Muscle of back (tissue), 13 donors: ENCODE data around the gene HIF3A. TPM values are rescaled to one million over a fixed set of nuclear protein-coding genes. Genes with fewer than 3 reads are reported as not detected.
"Not testable (repeated sequence)": the region's sequence is repeated elsewhere in the genome, so short reads cannot be mapped to it uniquely, and the experiment has no call there.

Experiments
- DNase-seq, 3 donors: peaks; one replicate each; pipeline versions ENCODE4 v3.0.0 to v3.0.0-alpha.2; 2013
- long read RNA-seq, 9 donors: transcript quantifications; one replicate each; lab custom pipeline, GENCODE V29; 2026
- polyA plus RNA-seq, 10 donors: library from polyadenylated mRNA; unstranded; fragments of 120-200 nt; gene quantifications; one replicate each; pipeline ENCODE4 v1.2.1, GENCODE V29; 2013; ENCODE audit not compliant: insufficient read length in 10 of 10

The HIF3A gene
- polyA plus RNA-seq, result 100 to 1,000 TPM; 112 to 347 (median 228) TPM
- long read RNA-seq, donor 1, full-length matches to known transcripts, result 21 of 67 reads
- long read RNA-seq, donor 1, partial matches to known transcripts, result 39 of 67 reads
- long read RNA-seq, donor 1, other reads (novel, unspliced or antisense), result 7 of 67 reads
- long read RNA-seq, donor 2, full-length matches to known transcripts, result 8 of 50 reads
- long read RNA-seq, donor 2, partial matches to known transcripts, result 42 of 50 reads
- long read RNA-seq, donor 2, other reads (novel, unspliced or antisense), result 0 of 50 reads
- long read RNA-seq, donor 3, result 0 reads
- long read RNA-seq, donor 4, full-length matches to known transcripts, result 10 of 22 reads
- long read RNA-seq, donor 4, partial matches to known transcripts, result 12 of 22 reads
- long read RNA-seq, donor 4, other reads (novel, unspliced or antisense), result 0 of 22 reads
- long read RNA-seq, donor 5, full-length matches to known transcripts, result 16 of 66 reads
- long read RNA-seq, donor 5, partial matches to known transcripts, result 50 of 66 reads
- long read RNA-seq, donor 5, other reads (novel, unspliced or antisense), result 0 of 66 reads
- long read RNA-seq, donor 6, full-length matches to known transcripts, result 10 of 45 reads
- long read RNA-seq, donor 6, partial matches to known transcripts, result 29 of 45 reads
- long read RNA-seq, donor 6, other reads (novel, unspliced or antisense), result 6 of 45 reads
- long read RNA-seq, donor 7, full-length matches to known transcripts, result 25 of 72 reads
- long read RNA-seq, donor 7, partial matches to known transcripts, result 42 of 72 reads
- long read RNA-seq, donor 7, other reads (novel, unspliced or antisense), result 5 of 72 reads
- long read RNA-seq, donor 8, full-length matches to known transcripts, result 3 of 3 reads
- long read RNA-seq, donor 8, partial matches to known transcripts, result 0 of 3 reads
- long read RNA-seq, donor 8, other reads (novel, unspliced or antisense), result 0 of 3 reads
- long read RNA-seq, donor 9, partial matches to known transcripts, result 12 of 12 reads
- long read RNA-seq, donor 9, other reads (novel, unspliced or antisense), result 0 of 12 reads

GRCh38 chr19:46296722-46297461 lies at the start of gene HIF3A:
Gene HIF3A, plus strand, starts transcription at chr19:46297042. Its CDS starts 35 bp downstream, at chr19:46297077.
- DNase-seq, result peak; percentile 87 to 95 (median 90)

GRCh38 chr19:46250076-46250735 lies 46.6 kb upstream of the HIF3A start:
- no peak for DNase-seq

- DNase-seq, result no peak
Observed at GRCh38 chr19:46251416-46251815, 45.4 kb upstream of the HIF3A start.

GRCh38 chr19:46254776-46255175 lies 42.1 kb upstream of the HIF3A start:
- DNase-seq, result no peak

GRCh38 chr19:46256855-46257254 lies 40.0 kb upstream of the HIF3A start:
- DNase-seq, result no peak

GRCh38 chr19:46261501-46261900 lies 35.3 kb upstream of the HIF3A start:
- DNase-seq, result not testable (repeated sequence)

GRCh38 chr19:46262684-46263296 lies 34.1 kb upstream of the HIF3A start:
- not testable (repeated sequence) for DNase-seq

GRCh38 chr19:46264801-46265200 lies 32.0 kb upstream of the HIF3A start:
- DNase-seq, result not testable (repeated sequence)

GRCh38 chr19:46265217-46265828 lies 31.5 kb upstream of the HIF3A start:
- peak; percentile 75 to 86 (median 77) for DNase-seq

GRCh38 chr19:46269101-46269500 lies 27.7 kb upstream of the HIF3A start:
- no peak for DNase-seq

GRCh38 chr19:46270521-46271256 lies 26.2 kb upstream of the HIF3A start:
- DNase-seq, result no peak

GRCh38 chr19:46271481-46272197 lies 25.2 kb upstream of the HIF3A start:
- DNase-seq, result peak in 2 of 3 donors; percentile 19 to 81

- DNase-seq, result not testable (repeated sequence)
Observed at GRCh38 chr19:46273931-46274330, 22.9 kb upstream of the HIF3A start.

GRCh38 chr19:46279177-46279576 lies 17.7 kb upstream of the HIF3A start:
- no peak for DNase-seq

GRCh38 chr19:46283771-46284170 lies 13.1 kb upstream of the HIF3A start:
- no peak for DNase-seq

GRCh38 chr19:46284635-46285034 lies 12.2 kb upstream of the HIF3A start:
- DNase-seq, result no peak

GRCh38 chr19:46287585-46287984 lies 9.3 kb upstream of the HIF3A start:
- no peak for DNase-seq

- peak; percentile 73 to 85 (median 78) for DNase-seq
Observed at GRCh38 chr19:46288896-46289588, 7.8 kb upstream of the HIF3A start.
